Activated B cell treated with CpG ODN at 0.5 μM for 24 hours (primary cell): ENCODE measurements around the gene ADCY2. TPM values are rescaled to one million over a fixed set of nuclear protein-coding genes. Genes with fewer than 3 reads are reported as not detected.

Experiments
- ATAC-seq: fragments of 200-7000 bp; cut with Tn5 transposase; one replicate; pipeline ENCODE4 v1.10.0; 2021; ENCODE audit warnings: low read depth, mild to moderate bottlenecking, moderate library complexity
- CTCF ChIA-PET: fragments of 350-600 bp; sonication (Branson Sonifier 250); formaldehyde crosslinking; loops from one replicate; lab custom pipeline; 2021; ENCODE audit warnings: antibody characterized with exemption; lab: Charles Lee
- POLR2A ChIA-PET: fragments of 350-600 bp; sonication (Branson Sonifier 250); formaldehyde crosslinking; loops from one replicate; lab custom pipeline; 2021; ENCODE audit warnings: antibody characterized with exemption; lab: Charles Lee
- DNase-seq: peaks from one replicate; pipeline ENCODE4 v3.0.0; 2022
- H3K27ac Mint-ChIP-seq: one replicate; pipeline ENCODE4 v1.8.0; 2020; ENCODE audit warnings: mixed read lengths
- H3K27me3 Mint-ChIP-seq: one replicate; pipeline ENCODE4 v1.8.0; 2021; ENCODE audit warnings: mixed read lengths
- H3K36me3 Mint-ChIP-seq: one replicate; pipeline ENCODE4 v1.8.0; 2021; ENCODE audit warnings: low read depth, mixed read lengths
- H3K4me1 Mint-ChIP-seq: one replicate; pipeline ENCODE4 v1.8.0; 2021; ENCODE audit warnings: mixed read lengths
- H3K4me3 Mint-ChIP-seq: one replicate; pipeline ENCODE4 v1.8.0; 2020; ENCODE audit warnings: mild to moderate bottlenecking, mixed read lengths
- H3K9me3 Mint-ChIP-seq: one replicate; pipeline ENCODE4 v1.8.0; 2020; ENCODE audit warnings: mixed read lengths
- CTCF ChIP-seq: fragments of 200-600 bp; IDR thresholded peaks from one replicate; pipeline ENCODE4 v1.8.0; 2022; ENCODE audit warnings: antibody characterized with exemption, mild to moderate bottlenecking
- intact Hi-C: fragments of 100-400 bp; cut with micrococcal nuclease; formaldehyde crosslinking; loops from one replicate; pipeline ENCODE4 v1.15.1; 2024
- total RNA-seq: library from RNA; stranded (reverse); gene quantifications from 2 replicates; pipeline ENCODE4 v1.2.3, GENCODE V29; 2022

ADCY2 gene
- total RNA-seq, 1 donor from 2014 or later = not detected

- DNase-seq (no peak), ATAC-seq (no peak)
- POLR2A ChIA-PET = no interaction called here
- Mint-ChIP-seq H3K36me3 (no peaks in the 10 kb centered on the region), H3K4me1 (no peaks in the 10 kb centered on the region), H3K9me3 (no peaks in the 10 kb centered on the region), H3K27ac (no peak overlapping the region), H3K4me3 (no peak overlapping the region), H3K27me3 (no peaks in the 10 kb centered on the region)
- CTCF ChIA-PET = no interaction called here
- TF ChIP-seq CTCF = no peak
- intact Hi-C loops = no loop called here
Observed at GRCh38 chr5:7576023-7576715, 180.2 kb downstream of the ADCY2 start.

GRCh38 chr5:7577381-7577780 is 181.4 kb downstream of the ADCY2 start:
- no peak for TF ChIP-seq CTCF
- no peaks in the 10 kb centered on the region for H3K4me1 Mint-ChIP-seq
- H3K27me3 Mint-ChIP-seq = no peaks in the 10 kb centered on the region
- no peak overlapping the region for H3K4me3 Mint-ChIP-seq
- no peaks in the 10 kb centered on the region for H3K36me3 Mint-ChIP-seq
- no peaks in the 10 kb centered on the region for H3K9me3 Mint-ChIP-seq
- H3K27ac Mint-ChIP-seq = no peak overlapping the region
- DNase-seq = no peak
- ATAC-seq = no peak
- ChIA-PET CTCF (no interaction called here), POLR2A (no interaction called here)
- intact Hi-C loops = no loop called here

GRCh38 chr5:7578071-7578470 is 182.1 kb downstream of the ADCY2 start:
- Mint-ChIP-seq H3K9me3 (no peaks in the 10 kb centered on the region), H3K27me3 (no peaks in the 10 kb centered on the region), H3K4me3 (no peak overlapping the region), H3K27ac (no peak overlapping the region), H3K4me1 (no peaks in the 10 kb centered on the region), H3K36me3 (no peaks in the 10 kb centered on the region)
- CTCF ChIA-PET = no interaction called here
- intact Hi-C loops = no loop called here
- no peak for TF ChIP-seq CTCF
- no peak for ATAC-seq
- DNase-seq = no peak
- POLR2A ChIA-PET = no interaction called here

- intact Hi-C loops = no loop called here
- no peak for ATAC-seq
- no peak overlapping the region for H3K27ac Mint-ChIP-seq
Observed at GRCh38 chr5:7584749-7585148, 188.8 kb downstream of the ADCY2 start.

GRCh38 chr5:7585807-7586206 is 189.9 kb downstream of the ADCY2 start:
- no peaks in the 10 kb centered on the region for H3K4me1 Mint-ChIP-seq
- POLR2A ChIA-PET = no interaction called here
- H3K36me3 Mint-ChIP-seq = no peaks in the 10 kb centered on the region
- no peak overlapping the region for H3K4me3 Mint-ChIP-seq
- ATAC-seq (no peak), DNase-seq (no peak)
- TF ChIP-seq CTCF = no peak
- no peaks in the 10 kb centered on the region for H3K9me3 Mint-ChIP-seq
- no peak overlapping the region for H3K27ac Mint-ChIP-seq
- H3K27me3 Mint-ChIP-seq = no peaks in the 10 kb centered on the region
- intact Hi-C loops = no loop called here
- CTCF ChIA-PET = no interaction called here

More at GRCh38 chr5:7584749-7585148, 188.8 kb downstream of the ADCY2 start:
- Mint-ChIP-seq H3K4me1 (no peaks in the 10 kb centered on the region), H3K9me3 (no peaks in the 10 kb centered on the region), H3K36me3 (no peaks in the 10 kb centered on the region), H3K4me3 (no peak overlapping the region), H3K27me3 (no peaks in the 10 kb centered on the region)
- no peak for TF ChIP-seq CTCF
- ChIA-PET CTCF (no interaction called here), POLR2A (no interaction called here)
- DNase-seq = no peak
